ENCODE data around the gene DENND1C.
A peak's percentile ranks its signal among the peaks of the same experiment; 100 is the strongest.
"Not testable (repeated sequence)": the region's sequence is repeated elsewhere in the genome, so short reads cannot be mapped to it uniquely, and the experiment has no call there.

Gene DENND1C

DNA sequence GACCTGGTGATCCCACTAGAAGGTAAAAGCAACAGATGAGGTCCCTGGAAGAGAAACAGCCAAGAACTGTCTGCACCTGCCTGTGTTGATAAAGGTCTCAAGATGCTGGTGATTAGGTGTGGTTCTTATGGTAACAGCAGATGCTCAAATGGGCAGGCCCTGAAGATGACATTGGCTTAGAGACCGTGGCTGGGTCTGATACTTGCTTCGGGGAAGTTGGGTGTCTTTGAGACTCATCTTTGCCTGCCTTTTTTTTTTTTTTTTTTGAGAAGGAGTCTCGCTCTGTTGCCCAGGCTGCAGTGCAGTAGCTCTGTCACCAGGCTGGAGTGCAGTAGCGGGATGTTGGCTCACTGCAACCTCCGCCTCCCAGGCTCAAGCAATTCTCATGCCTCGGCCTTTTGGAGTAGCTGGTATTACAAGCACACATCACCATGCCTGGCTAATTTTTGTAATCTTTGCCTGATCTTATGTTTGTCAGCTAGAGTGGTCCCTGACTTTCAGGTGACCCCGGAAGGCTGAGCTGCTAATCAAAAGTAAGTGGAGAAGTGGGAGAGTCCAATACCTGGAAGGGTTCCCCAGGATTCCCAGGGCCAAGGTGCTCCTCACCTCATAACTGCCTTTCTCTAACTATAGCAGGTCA is 29.9 kb downstream of the DENND1C start:
- no peak for DNase-seq

DNA sequence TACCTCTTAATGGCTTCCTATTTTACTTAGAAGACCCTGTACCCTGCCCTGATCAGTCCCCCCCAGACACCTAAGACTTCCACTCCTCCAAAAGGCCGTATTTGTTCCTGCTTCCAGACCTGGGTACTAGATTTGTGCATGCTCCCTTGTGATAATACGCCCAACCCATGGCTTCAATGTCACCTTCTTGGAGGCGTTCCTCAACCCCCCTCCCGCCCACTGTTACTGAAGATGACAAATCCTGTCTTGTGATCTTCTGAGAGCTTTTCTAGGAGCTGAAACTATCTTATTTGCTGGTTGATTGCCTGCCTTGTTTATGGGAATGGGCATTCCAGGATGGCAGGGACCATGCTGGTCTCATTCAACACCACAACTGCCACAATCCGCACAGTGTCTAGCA is 31.4 kb downstream of the DENND1C start:
- DNase-seq, result no peak

GRCh38 chr19:6448045-6448444 is 33.5 kb downstream of the DENND1C start:
- no peak for DNase-seq

GRCh38 chr19:6446452-6446851 is 35.1 kb downstream of the DENND1C start:
- no peak for DNase-seq

DNA sequence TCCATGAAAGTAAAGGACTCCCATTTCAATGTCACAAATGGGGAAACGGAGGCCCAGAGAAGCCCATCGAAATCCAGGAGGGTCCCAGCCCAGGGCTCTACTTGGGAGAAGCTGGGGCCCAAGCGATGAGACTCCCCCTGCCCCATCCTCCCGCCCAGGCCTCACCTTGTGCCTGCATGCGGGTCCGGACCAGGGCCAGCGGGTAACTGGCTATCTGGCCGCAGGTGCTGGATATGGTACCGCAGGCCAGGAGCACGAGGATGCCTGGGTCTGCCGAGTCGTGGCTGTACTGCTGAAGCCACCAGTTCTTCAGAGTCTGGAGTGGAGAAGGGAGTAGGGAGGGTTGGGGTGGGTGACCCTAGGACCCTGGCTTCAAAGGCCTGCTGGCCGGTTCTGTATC is 37.6 kb downstream of the DENND1C start:
- DNase-seq, result no peak

GRCh38 chr19:6442087-6442688 is 39.4 kb downstream of the DENND1C start:
- no peak for DNase-seq

DNA sequence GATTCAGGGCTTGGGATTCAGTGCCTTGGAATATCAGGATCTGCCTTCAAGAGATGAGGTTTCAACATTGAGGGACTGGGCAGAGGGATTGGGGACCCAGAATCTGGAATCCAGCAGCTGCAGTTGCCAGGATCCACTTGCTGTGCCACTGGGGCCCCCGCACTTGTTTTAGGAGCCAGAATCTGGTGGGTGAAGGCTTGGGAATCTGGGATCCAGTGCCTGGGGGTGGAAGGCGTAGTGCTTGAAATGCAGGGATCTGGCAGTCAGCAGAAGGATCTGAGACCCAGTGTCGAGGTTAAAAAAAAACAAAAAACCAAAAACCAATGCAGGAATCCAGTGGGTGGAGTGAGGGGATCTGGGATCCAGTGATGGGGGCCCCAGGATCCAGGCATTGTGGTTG is 40.7 kb downstream of the DENND1C start:
- no peak for DNase-seq

DNA sequence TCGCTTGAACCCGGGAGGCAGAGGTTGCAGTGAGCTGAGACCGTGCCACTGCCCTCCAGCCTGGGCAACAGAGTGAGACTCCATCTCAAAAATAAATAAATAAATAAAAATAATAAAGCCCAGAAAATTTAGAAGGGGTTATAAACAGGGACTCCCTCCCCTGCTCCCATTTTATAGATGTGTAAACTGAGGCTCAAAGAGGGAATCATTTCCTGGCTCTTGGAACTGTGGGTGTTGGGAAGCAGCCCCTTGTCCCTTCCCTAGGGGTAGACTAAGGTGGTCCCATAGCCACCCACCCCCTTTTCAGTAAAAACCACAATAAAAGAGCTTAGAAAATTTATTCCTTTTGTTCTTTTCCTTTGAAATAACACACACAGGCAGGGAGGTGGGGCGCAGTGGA is 41.8 kb downstream of the DENND1C start:
- DNase-seq, result no peak

- DNase-seq, result no peak
These were observed 47.9 kb downstream of the DENND1C start, which contains the start of gene SLC25A41 for GRCh38 chr19:6433663-6434062. SLC25A41 (minus strand) TSS chr19:6433763; CDS start chr19:6433693, 70 bp downstream.

GRCh38 chr19:6433165-6433564 is 48.4 kb downstream of the DENND1C start:
- DNase-seq, result no peak

DNA sequence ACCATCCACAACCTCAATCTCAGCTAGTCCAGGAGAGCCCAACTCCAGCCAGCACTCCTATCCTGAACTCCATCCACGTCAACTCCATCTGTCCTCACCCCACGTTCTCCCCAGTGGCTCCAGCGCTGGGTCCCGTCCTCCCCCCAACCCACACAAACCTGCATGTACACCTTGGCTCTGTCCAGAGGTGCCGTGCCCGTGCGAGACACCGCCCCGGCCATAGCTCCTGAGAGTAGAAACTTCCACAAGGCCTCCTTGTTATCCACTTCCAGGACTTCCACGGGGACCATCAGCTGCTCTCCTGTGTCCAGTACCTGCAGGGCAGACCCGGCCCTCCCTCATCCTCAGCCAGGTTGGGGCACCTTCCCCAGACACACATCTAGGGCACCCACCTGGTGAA is 49.7 kb downstream of the DENND1C start:
- no peak for DNase-seq

DNA sequence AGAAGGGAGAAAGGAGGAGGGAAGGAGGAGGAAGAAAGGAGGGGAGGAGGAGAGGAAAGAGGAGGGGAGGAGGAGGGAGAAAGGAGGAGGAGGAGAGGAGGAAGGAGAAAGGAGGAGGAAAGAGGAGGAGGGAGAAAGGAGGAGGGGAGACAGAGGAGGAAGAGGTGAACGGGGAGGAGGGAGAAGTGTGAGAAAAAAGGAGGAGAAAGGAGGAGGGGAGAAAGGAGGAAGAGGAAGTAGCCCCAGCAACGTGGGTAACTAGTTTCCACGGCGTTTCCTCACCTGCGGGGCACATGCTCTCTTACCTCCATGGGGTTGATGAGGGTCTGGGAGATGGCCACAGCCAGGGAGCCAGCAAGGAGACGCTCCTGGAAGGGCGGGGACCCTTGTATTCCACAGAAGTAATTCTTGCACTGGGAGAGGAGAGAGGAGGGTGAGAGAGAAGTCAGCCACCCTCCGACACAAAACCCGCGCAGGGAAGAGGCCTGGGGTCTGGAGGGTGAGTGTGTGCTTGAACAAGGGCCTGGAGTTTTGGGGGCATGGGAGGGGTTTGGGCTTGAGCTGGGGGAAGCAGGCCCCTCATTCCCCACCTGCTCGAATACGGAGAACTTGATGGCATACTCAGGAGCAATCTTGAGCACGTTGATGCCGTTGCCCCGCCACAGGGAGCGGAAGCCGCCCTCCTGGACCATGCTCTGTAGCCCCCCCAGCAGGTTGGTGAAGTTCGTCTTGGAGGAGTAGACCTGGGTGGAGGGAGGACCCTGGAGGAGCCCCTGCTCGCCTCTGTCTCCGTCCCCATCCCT is 52.0 kb downstream of the DENND1C start:
- no peak for DNase-seq

DNA sequence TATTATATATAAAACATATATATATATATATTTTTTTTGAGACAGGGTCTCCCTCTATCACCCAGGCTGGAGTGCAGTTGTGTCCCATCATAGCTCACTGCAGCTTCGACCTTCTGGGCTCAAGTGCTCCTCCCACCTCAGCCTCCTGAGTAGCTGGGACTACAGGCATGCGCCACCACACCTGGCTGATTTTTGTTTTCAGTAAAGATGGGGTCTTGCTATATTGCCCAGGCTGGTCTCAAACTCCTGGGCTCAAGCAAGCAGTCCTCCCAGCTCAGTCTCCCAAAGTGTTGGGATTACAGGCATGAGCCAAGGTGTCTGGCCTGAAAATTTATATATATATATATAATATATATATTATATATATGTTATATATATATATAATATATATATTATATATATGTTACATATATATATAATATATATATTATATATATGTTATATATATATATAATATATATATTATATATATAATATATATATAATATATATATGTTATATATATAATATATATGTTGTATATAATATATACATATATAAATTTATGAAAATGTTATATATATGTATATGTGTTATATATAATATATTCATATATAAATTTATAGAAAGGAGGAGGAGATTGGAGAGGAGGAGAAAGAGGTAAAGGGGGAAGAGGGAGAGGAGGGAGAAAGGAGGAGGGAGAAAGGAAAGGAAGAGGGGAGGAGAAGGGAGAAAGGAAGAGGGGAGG is 52.7 kb downstream of the DENND1C start:
- DNase-seq, result not testable (repeated sequence)

DNA sequence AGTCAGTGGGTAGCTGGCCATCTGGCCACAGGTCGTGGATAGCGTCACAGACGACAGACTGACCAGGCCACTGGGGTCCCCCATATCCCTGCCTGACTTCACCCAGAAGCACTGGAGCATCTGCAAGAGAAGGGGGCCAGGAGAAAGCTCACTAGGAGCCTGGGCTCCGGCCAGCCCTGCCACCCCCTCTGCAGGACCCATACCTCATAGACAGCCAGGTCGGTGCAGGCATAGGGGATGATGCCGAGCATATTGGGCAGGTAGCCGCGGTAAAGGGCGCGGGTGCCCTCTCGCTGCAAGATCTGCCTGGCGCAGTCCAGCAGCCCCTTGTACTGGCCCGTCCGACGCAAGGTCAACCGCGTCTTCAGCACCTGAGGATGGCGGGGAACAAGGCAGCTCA is 54.5 kb downstream of the DENND1C start:
- DNase-seq, result no peak

DNA sequence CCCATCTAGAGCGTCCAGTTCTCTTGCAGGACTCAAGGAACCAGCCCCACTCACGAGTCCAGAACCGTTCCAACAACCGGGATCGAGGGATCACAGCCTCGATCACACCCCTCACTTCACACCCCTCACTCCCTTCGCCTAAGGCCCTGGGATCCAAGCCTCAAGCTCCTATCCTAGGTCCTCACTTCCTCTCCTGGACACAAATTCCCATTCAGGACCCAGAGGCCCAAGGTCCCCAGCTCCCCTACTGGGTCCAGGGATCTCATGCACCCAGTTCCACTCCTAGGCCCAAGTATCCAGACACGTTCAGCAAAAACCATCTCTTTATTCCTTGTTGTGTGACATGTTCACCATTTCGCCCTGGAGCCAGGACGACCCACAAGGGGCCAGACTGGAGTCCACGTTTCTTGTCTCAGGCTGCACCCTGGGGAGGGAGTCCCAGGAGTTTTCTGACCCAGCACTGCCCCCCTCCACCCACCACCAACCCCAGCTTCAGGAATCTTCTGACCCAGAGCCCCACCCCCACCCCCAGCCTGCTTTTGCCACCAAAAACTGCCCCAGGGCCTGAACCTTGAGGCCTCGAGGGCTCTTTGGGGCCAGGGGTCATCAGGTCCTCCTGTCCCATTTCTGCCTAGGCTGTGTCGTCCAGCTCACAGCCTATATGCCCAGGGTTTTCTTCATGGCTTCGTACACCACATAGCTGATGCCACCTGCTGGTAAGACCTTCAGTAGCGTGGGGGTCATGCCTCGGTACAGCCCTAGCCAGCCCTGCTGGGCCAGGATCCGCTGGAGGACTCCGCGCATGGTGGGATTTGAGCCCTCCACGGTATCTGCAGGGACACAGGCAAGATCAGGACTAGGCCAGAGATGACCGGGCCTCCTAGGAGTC is 55.6 kb downstream of the DENND1C start:
- DNase-seq, result peak; percentile 56

DNA sequence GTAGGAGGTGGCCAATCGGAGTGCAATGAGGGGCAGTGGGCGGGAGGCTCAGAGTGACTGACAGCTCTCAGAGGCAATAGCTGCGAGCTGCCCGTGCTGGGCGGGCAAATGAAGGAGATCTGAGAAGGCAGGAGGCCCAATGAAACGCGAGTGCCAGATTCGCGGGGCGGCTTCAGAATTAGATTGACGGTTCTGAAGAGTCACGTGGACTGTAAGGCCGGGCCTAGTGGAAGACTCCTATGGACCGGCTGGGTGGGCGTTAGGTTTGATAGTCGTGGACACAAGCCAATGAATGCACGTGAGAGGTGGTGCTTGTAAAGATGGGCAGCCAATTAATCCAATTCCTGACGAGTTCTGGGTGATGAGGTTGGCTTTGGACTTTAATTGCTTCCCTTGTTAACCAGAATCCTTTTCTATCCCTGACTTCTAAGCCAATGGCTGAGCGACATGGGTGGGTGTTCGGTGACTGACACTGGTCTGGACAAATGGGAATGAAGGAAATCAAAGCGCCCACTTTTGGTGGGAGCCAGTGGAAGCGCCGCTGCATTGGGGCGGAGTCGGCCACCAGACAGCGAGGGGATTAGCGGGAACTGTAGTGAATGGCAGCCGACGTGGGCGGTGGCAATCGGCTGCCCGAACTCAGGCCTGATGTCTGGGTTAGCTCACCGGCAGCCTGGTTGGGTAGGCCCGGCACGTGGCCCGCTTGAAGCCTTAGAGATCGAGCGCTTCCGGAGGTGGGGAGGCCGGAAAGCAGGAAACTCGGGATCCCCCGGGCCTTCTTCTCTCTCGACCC is 56.5 kb downstream of the DENND1C start:
- peak; percentile 100 for DNase-seq

GRCh38 chr19:6424195-6424938 is 57.2 kb downstream of the DENND1C start, which contains the start of gene KHSRP:
KHSRP (minus strand) TSS chr19:6424811; CDS start chr19:6424701, 110 bp downstream.
- peak; percentile 55 for DNase-seq

DNA sequence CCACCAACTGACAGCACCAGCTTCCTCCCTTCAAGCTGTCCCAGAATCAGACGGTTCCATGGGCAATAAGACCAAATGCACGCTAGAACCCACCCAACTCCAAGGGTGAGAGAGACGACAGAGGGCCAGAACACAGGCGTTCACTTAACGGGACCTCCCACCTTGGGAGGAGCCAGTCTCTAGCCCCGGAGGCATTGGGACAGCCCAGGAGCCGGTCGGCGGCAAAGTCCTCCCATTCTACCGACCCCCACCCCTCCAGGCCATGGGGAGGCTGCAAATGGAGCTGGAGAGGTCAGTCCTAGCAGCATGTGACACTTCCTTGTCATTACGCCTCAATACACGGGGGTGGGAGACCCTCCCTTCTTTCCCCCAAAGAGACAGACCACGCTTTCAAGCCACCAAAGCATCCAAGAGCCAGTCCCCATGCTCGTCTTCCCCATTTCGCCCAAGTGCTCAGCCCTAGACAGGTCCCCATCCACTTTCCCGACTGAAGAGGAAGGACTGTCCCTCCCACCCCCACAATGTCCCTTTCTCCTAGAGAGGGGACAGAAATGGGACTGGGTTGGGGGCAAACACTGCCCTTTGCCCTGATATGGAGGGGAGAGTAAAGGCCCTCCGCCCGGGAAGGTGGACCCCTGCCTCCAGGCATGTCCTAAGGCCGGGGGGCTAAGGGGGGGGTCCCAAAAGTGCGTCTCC is 57.9 kb downstream of the DENND1C start:
- DNase-seq, result peak; percentile 83

DNA sequence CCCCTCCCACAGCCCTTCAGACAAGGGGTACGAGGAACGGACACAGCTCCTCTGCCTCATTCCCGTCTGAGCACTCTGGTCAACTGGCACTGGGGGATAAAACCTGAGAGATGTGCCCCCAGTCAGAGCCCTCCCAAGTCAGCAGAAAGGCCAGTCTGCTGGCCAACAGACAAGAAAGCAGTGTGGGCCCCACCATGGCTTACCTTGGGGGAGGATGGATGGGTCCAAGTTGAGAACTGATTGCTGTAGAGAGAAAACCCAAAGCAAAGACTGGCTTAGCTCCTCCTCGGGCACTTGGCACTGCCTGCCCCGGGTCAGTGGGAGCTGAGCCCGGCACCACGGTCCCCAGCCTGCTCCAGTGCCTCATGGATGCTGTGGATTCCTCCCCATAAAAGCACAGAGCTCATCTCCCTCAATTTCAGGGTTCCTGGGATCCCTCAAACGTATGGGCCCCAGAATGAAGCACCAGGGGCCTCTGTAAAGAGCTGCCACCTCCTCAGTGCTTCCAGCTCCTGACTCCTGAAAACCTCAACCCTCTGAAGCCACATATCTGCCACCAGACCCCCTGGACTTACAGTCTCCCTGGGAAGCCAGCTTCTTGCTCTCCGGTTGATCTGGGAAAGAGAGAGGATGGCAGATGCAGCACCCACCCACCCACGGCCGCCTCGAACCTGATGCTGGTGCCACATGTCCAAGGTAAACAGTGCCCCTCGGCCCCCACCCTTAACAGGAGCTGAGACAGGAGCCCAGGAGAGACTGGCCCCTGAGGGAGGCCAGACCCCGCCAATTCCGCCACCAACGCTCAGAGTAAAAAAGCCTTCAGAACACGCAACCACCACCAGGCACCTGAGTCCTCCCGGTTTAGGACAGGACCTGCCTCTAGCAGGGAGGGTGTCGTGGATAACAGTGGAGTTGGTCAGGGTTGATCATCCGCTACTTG is 60.2 kb downstream of the DENND1C start:
- no peak for DNase-seq

Data from hematopoietic multipotent progenitor cell treated with erythropoietin and hydrocortisone succinate and interleukin-3 and kit ligand, for 4 days (in vitro differentiated cells).